Natural killer cell (primary cell): ENCODE results near the gene CDKAL1. TPM values are rescaled to one million over a fixed set of nuclear protein-coding genes. Genes with fewer than 3 reads are reported as not detected.

Experiments
- ATAC-seq, 3 donors: fragments of 150-1000 bp in 2 of 3; fragments of 200-7000 bp in 1 of 3; cut with Tn5 transposase; 1 replicate in 1 of 3; 2 replicates in 2 of 3; pipeline ENCODE4 v1.10.0; 2021; ENCODE audit warnings: mild to moderate bottlenecking in 2 of 3, moderate library complexity in 2 of 3
- DNase-seq, 2 donors: peaks; one replicate each; pipeline versions ENCODE4 v3.0.0 to v3.0.0-alpha.2; 2013 to 2021; ENCODE audit warnings: mixed read lengths in 1 of 2
- H3K27ac ChIP-seq: one replicate; pipeline ENCODE4 v1.5.1; 2013; ENCODE audit warnings: mild to moderate bottlenecking, low read length
- H3K27me3 ChIP-seq: one replicate; pipeline ENCODE4 v1.6.1; 2013; ENCODE audit warnings: low read length; ENCODE audit not compliant: control insufficient read depth, insufficient read depth
- H3K36me3 ChIP-seq: one replicate; pipeline ENCODE4 v1.6.1; 2013; ENCODE audit warnings: low read length; ENCODE audit not compliant: control insufficient read depth, insufficient read depth
- H3K4me1 ChIP-seq: one replicate; pipeline ENCODE4 v1.6.1; 2013; ENCODE audit warnings: low read length; ENCODE audit not compliant: control insufficient read depth, insufficient read depth
- H3K4me3 ChIP-seq: one replicate; pipeline ENCODE4 v1.5.1; 2013; ENCODE audit warnings: low read length
- H3K9me3 ChIP-seq: one replicate; pipeline ENCODE4 v1.6.1; 2013; ENCODE audit warnings: low read length; ENCODE audit not compliant: control insufficient read depth, insufficient read depth
- H3K27ac Mint-ChIP-seq, 2 donors: one replicate each; pipeline ENCODE4 v1.8.0; 2022; ENCODE audit warnings: mild to moderate bottlenecking in 2 of 2, mixed read lengths in 2 of 2, moderate library complexity in 1 of 2
- H3K27me3 Mint-ChIP-seq, 2 donors: one replicate each; pipeline ENCODE4 v1.8.0; 2022; ENCODE audit warnings: low read depth in 2 of 2, mixed read lengths in 2 of 2
- H3K36me3 Mint-ChIP-seq: one replicate; pipeline ENCODE4 v1.8.0; 2022; ENCODE audit warnings: mixed read lengths
- H3K4me1 Mint-ChIP-seq, 2 donors: one replicate each; pipeline ENCODE4 v1.8.0; 2022; ENCODE audit warnings: mixed read lengths in 2 of 2
- H3K4me3 Mint-ChIP-seq: one replicate; pipeline ENCODE4 v1.8.0; 2022; ENCODE audit warnings: mild to moderate bottlenecking, moderate library complexity, mixed read lengths
- H3K9me3 Mint-ChIP-seq, 2 donors: one replicate each; pipeline ENCODE4 v1.8.0; 2022; ENCODE audit warnings: mixed read lengths in 2 of 2
- CTCF ChIP-seq: fragments of 200-600 bp; IDR thresholded peaks from one replicate; pipeline ENCODE4 v1.8.0; 2022; ENCODE audit warnings: antibody characterized with exemption
- WGBS: methylation state at CpG from one replicate; pipeline ENCODE4 v1.1.7; 2013; ENCODE audit warnings: missing lambda C conversion rate; ENCODE audit not compliant: insufficient coverage; 5-methylcytosine and 5-hydroxymethylcytosine counted together
- intact Hi-C: fragments of 100-400 bp; cut with micrococcal nuclease; formaldehyde crosslinking; loops from one replicate; pipeline ENCODE4 v1.14.2; 2022
- total RNA-seq, 4 donors: library from RNA; stranded (reverse); fragments of 120-200 nt in 1 of 4; gene quantifications; one replicate each; pipeline versions ENCODE4 v1.2.3 to v1.2.4, GENCODE V29; 2013 to 2022

CDKAL1 gene
- total RNA-seq, 3 donors from 2014 or later (not counting 1 experiment from before 2014, with no cell fraction given) = 26.0 to 32.8 (median 28.9) TPM

DNA sequence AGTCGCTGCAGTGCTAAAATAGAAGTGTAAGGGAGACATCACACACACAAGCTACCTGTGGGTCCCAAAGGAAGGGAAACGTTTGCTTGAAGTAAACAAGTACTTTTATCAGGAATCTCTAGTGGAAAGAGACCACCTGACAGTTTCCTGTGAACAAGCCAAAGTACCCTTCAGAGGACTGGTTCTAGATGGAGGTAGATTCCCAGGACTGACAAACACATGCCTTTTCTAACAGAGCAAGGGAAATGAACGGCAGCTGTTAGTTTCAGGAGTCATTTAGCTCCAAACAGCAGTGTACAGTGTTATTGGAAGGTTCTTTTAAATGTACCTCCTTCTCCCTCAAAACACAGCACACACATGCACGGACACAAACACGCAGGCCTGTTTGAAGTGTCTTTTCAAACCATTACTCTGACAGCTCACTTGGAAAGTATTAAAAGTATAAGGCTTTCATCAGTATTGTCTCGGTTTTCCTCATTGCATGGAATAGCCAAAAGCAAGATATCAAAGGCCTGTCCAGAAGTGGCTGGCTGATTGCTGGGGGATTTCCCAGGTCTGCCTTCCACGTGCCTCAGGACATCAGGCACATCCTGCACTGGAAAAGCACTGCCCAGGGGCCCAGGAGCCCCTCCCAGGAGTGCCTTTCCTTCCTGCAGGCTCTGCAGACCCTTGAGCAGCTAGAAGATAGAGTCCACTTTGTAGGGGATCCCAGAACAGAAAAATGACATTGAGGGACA is 666.0 kb downstream of the CDKAL1 start:
- no peaks in the 10 kb centered on the region for H3K36me3 Mint-ChIP-seq
- ATAC-seq (no peak), DNase-seq (no peak)
- WGBS = 89% methylated on average over 3 of the region's 7 CpGs
- Histone ChIP-seq H3K27ac (no peak overlapping the region), H3K9me3 (no peaks in the 10 kb centered on the region), H3K4me1 (peaks cover 12% of the 10 kb centered on the region), H3K4me3 (no peak overlapping the region), H3K36me3 (no peaks in the 10 kb centered on the region), H3K27me3 (no peaks in the 10 kb centered on the region)
- intact Hi-C loops = no loop called here
- no peaks in the 10 kb centered on the region for H3K27me3 Mint-ChIP-seq
- no peak overlapping the region for H3K27ac Mint-ChIP-seq
- no peak overlapping the region for H3K4me3 Mint-ChIP-seq
- H3K9me3 Mint-ChIP-seq = no peaks in the 10 kb centered on the region
- peaks cover 9 to 12% of the 10 kb centered on the region in 2 donors for H3K4me1 Mint-ChIP-seq
- no peak for TF ChIP-seq CTCF

DNA sequence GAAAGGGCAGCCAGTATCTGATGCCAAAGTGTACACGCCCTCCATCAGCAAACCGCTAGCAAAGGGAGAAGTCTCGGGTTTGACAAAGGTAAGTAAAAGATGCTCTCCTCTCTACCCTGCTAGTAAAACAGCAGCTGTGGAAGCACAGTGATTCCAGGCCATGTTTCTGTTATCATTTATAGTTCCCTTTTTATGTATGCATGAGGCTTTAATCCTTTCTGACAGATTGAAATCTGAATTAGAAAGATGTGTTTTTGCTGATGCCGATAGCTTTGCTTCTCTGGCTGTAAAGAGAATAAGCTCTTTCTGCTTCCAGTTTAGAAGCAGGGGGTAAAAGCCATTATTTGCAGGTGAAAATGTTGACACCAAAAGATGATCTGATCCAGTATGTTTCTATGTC is 666.9 kb downstream of the CDKAL1 start:
- no peaks in the 10 kb centered on the region for H3K27me3 ChIP-seq

GRCh38 chr6:21201637-21202350 is 667.5 kb downstream of the CDKAL1 start:
- H3K4me3 Mint-ChIP-seq = no peak overlapping the region
- no peaks in the 10 kb centered on the region for H3K27me3 Mint-ChIP-seq
- Histone ChIP-seq H3K27me3 (no peaks in the 10 kb centered on the region), H3K4me1 (peaks cover 12% of the 10 kb centered on the region), H3K9me3 (no peaks in the 10 kb centered on the region), H3K4me3 (no peak overlapping the region), H3K27ac (no peak overlapping the region), H3K36me3 (no peaks in the 10 kb centered on the region)
- intact Hi-C loops = no loop called here
- peaks cover 9 to 12% of the 10 kb centered on the region in 2 donors for H3K4me1 Mint-ChIP-seq
- H3K27ac Mint-ChIP-seq = no peak overlapping the region
- DNase-seq (no peak), ATAC-seq (no peak)
- no peaks in the 10 kb centered on the region for H3K9me3 Mint-ChIP-seq
- 88% methylated on average over 8 of the region's 10 CpGs for WGBS
- no peaks in the 10 kb centered on the region for H3K36me3 Mint-ChIP-seq
- no peak for TF ChIP-seq CTCF

More for the DNA sequence above, 666.9 kb downstream of the CDKAL1 start:
- Mint-ChIP-seq H3K4me3 (no peak overlapping the region), H3K36me3 (no peaks in the 10 kb centered on the region), H3K27me3 (no peaks in the 10 kb centered on the region), H3K27ac (no peak overlapping the region), H3K4me1 (peaks cover 9 to 12% of the 10 kb centered on the region in 2 donors), H3K9me3 (no peaks in the 10 kb centered on the region)
- Histone ChIP-seq H3K27ac (no peak overlapping the region), H3K4me3 (no peak overlapping the region), H3K9me3 (no peaks in the 10 kb centered on the region), H3K4me1 (peaks cover 12% of the 10 kb centered on the region), H3K36me3 (no peaks in the 10 kb centered on the region)
- 79% methylated on average over 4 of the region's 4 CpGs for WGBS
- DNase-seq (no peak), ATAC-seq (no peak)
- no peak for TF ChIP-seq CTCF
- intact Hi-C loops = no loop called here
